Skeletal muscle satellite cell (primary cell): ENCODE measurements around the gene NLN.
"Not testable (repeated sequence)": the region's sequence is repeated elsewhere in the genome, so short reads cannot be mapped to it uniquely, and the experiment has no call there.

Experiments
- H3K27me3 ChIP-seq: 2 replicates; pipeline ENCODE4 v1.7.0; 2013; ENCODE audit warnings: low read length; ENCODE audit not compliant: control insufficient read depth, insufficient read depth
- H3K36me3 ChIP-seq: 2 replicates; pipeline ENCODE4 v1.7.0; 2013; ENCODE audit warnings: mild to moderate bottlenecking, control low read depth, low read length; ENCODE audit not compliant: insufficient read depth
- H3K4me1 ChIP-seq: 2 replicates; pipeline ENCODE4 v1.7.0; 2013; ENCODE audit warnings: low read length; ENCODE audit not compliant: control insufficient read depth, insufficient read depth
- H3K4me2 ChIP-seq: 2 replicates; pipeline ENCODE4 v1.7.0; 2013; ENCODE audit warnings: mild to moderate bottlenecking, low read length
- H3K4me3 ChIP-seq: 2 replicates; pipeline ENCODE4 v1.7.0; 2013; ENCODE audit warnings: low read length
- H3K9ac ChIP-seq: 2 replicates; pipeline ENCODE4 v1.7.0; 2013; ENCODE audit warnings: mild to moderate bottlenecking, low read depth, low read length, moderate library complexity
- H3K9me3 ChIP-seq: replicated peaks from 2 replicates; pipeline ENCODE4 v1.7.0; 2013; ENCODE audit warnings: mild to moderate bottlenecking, control low read depth, low read length

NLN gene

DNA sequence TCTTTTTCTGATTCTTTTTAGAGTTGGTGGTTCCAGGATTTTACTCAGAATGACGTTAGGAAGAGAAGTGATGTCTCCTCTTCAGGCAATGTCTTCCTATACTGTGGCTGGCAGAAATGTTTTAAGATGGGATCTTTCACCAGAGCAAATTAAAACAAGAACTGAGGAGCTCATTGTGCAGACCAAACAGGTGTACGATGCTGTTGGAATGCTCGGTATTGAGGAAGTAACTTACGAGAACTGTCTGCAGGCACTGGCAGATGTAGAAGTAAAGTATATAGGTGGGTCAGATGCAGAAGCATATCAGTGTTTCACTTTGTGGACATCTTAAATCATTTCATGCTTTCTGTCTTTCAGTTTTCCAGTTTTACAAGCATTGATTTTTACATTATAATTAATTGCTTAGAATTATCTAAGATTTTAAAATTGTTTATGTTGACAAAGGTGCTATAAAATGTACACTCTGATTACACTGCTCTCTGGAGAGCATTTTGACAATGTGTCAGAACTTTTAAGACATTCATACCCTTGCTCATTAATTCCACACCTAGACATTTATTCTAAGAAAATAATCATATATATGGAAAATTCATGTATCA, 36.6 kb downstream of the NLN start:
- no peaks in the 10 kb centered on the region for H3K9me3 ChIP-seq
- H3K27me3 ChIP-seq = no peaks in the 10 kb centered on the region
- no peak overlapping the region for H3K4me3 ChIP-seq
- H3K4me1 ChIP-seq = no peaks in the 10 kb centered on the region
- no peak overlapping the region for H3K4me2 ChIP-seq
- no peak overlapping the region for H3K9ac ChIP-seq
- peaks cover 30% of the 10 kb centered on the region for H3K36me3 ChIP-seq

DNA sequence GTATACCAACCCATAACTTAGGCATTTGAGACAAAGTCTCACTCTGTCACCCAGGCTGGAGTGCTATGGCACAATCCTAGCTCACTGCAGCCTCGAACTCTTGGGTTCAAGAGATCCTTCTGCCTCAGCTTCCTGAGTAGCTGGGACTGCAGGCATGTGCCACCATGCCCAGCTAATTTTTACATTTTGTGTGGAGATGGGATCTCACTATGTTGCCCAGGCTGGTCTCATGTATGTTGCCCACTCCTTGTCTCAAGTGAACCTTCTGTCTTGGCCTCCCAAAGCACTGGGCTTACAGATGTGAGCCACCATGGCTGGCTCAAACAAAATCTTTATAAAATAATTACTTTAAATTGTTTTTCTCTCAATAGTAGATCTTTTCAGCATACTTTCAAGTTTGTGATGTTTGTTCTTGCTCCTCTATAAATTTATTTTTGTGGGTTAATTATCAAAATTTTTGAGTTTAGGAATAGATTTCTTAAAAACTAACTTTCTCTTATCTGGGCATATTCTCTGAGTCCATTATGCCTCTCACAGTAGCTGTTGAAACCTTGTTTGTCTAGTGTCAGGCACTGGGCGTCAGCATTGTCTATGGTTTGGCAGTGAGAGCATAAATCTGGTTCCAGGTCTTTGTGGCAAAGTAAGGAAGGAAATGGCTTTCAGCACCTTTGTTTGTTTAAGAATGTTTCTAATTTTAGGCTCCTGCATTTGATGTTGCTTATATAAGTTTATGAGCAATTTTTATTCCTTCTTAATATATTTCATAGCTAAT, 38.7 kb downstream of the NLN start:
- Histone ChIP-seq H3K36me3 (peaks cover 30% of the 10 kb centered on the region), H3K4me2 (no peak overlapping the region), H3K9me3 (no peaks in the 10 kb centered on the region), H3K9ac (no peak overlapping the region), H3K4me1 (no peaks in the 10 kb centered on the region), H3K27me3 (no peaks in the 10 kb centered on the region), H3K4me3 (no peak overlapping the region)

DNA sequence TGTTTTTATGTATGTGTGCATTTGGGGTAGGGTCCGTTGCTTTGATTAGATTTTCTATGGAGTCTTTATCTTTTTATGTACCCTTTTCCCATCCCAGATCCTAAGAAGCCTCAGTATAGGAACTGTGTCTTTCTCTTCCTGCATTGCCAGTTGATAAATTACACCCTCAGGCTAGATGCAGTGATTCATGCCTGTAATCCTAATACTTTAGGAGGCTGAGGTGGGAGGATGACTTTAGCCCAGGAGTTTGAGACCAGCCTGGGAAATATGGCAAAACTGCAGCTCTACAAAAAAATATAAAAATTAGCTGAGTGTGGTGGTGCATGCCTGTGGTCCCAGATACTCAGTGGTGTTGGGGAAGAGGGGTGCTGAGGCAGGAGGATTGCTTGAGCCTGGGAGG, 40.2 kb downstream of the NLN start:
- Histone ChIP-seq H3K27me3 (no peaks in the 10 kb centered on the region), H3K36me3 (peaks cover 38% of the 10 kb centered on the region), H3K9me3 (no peaks in the 10 kb centered on the region), H3K4me2 (no peak overlapping the region), H3K9ac (no peak overlapping the region), H3K4me3 (no peak overlapping the region), H3K4me1 (no peaks in the 10 kb centered on the region)

DNA sequence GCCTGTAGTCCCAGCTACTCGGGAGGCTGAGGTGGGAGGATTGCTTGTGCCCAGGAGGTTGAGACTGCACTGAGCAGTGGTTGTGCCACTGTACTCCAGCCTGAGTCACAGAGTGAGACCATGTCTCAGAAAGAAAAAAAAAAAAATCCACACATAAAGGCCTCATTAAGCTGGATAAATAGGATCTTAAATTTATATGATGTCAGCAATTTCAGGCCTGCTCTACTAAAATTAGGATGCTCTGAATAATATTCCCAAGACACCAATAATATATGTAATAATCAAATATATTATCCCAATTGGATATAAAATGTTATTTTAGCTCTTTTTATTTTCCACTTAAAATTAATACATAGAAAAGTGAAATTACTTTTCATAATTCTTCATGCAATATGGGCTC, 43.6 kb downstream of the NLN start:
- Histone ChIP-seq H3K9me3 (no peaks in the 10 kb centered on the region), H3K4me2 (no peak overlapping the region), H3K4me1 (peaks cover 21% of the 10 kb centered on the region), H3K4me3 (no peak overlapping the region), H3K9ac (no peak overlapping the region), H3K36me3 (peaks cover 26% of the 10 kb centered on the region), H3K27me3 (no peaks in the 10 kb centered on the region)

DNA sequence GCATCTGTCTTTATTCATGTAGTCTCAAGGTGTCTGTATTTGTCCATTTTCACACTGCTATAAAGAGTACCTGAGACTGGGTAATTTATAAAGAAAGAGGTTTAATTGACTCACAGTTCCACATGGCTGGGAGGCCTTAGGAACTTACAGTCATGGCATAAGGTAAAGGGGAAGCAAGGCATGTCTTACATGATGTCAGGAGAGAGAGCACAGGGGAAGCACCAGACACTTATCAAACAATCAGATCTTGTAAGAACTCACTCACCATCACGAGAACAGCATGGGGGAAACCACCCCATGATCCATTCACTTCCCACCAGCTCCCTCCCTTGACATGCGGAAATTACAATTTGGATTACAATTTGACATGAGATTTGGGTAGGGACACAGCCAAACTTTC, 44.2 kb downstream of the NLN start:
- H3K4me1 ChIP-seq = peaks cover 21% of the 10 kb centered on the region
- no peaks in the 10 kb centered on the region for H3K27me3 ChIP-seq
- no peak overlapping the region for H3K4me3 ChIP-seq
- no peak overlapping the region for H3K9ac ChIP-seq
- H3K36me3 ChIP-seq = peaks cover 24% of the 10 kb centered on the region
- H3K9me3 ChIP-seq = no peaks in the 10 kb centered on the region
- H3K4me2 ChIP-seq = no peak overlapping the region

DNA sequence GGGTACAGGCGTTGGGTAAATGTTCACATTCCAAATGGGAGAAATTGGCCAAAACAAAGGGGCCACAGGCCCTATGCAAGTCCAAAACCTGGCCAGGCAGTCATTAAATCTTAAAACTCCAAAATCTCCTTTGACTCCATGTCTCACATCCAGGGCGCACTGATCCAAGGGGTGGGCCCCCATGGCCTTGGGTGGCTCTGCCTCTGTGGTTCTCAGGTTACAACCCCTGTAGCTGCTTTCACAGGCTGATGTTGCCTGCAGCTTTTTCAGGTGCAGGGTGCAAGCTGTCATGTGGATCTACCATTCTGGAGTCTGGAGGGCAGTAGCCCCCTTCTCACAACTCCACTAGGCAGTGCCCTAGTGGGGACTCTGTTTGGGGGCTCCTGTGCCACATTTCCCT, 44.8 kb downstream of the NLN start:
- H3K27me3 ChIP-seq = no peaks in the 10 kb centered on the region
- no peaks in the 10 kb centered on the region for H3K9me3 ChIP-seq
- no peak overlapping the region for H3K9ac ChIP-seq
- H3K4me1 ChIP-seq = peaks cover 21% of the 10 kb centered on the region
- H3K4me3 ChIP-seq = no peak overlapping the region
- H3K4me2 ChIP-seq = no peak overlapping the region
- peaks cover 24% of the 10 kb centered on the region for H3K36me3 ChIP-seq

DNA sequence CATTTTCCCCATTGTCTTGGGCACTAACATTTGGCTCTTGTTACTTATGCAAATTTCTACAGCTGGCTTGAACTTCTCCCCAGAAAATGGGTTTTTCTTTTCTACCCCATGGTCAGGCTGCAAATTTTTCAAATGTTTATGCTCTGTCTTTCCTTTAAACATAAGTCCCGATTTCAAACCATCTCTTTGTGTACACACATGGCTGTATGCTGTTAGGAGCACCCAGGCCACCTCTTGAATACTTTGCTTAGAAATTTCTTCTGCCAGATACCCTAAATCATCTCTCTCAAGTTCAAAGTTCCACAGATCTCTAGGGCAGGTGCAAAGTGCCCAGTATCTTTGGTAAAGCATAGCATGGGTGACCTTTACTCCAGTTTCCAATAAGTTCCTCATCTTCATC, 45.6 kb downstream of the NLN start:
- H3K4me2 ChIP-seq = no peak overlapping the region
- peaks cover 21% of the 10 kb centered on the region for H3K4me1 ChIP-seq
- H3K4me3 ChIP-seq = no peak overlapping the region
- H3K9me3 ChIP-seq = no peaks in the 10 kb centered on the region
- no peaks in the 10 kb centered on the region for H3K27me3 ChIP-seq
- peaks cover 27% of the 10 kb centered on the region for H3K36me3 ChIP-seq
- no peak overlapping the region for H3K9ac ChIP-seq

DNA sequence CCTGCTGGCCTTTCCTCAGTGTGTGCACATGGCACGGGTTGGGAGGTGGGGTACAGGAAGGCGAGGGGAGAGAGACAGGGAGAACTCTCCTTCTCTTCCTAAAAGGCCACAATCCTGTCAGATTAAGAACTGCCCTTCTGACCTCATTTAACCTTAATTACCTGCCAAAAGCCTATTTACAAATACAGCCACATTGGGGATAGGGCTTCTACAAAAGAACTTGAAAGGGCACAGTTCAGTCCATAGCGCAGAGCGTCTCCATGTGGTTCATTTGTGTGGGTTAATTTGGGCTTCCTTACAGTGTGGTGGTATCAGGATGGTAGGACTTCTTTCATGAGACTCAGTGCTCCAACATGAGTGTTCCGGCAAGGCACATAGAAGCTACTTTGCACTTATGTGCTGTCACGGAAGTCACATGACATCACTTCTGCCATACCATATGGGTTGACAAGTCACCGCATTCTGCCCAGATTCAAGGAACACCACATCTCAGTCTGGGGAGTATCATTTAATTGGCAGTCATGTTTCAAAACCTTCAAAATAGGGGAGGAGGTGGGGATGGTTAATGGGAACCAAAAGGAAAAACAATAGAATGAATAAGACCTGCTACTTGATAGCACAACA, 46.8 kb downstream of the NLN start:
- Histone ChIP-seq H3K36me3 (peaks cover 19% of the 10 kb centered on the region), H3K4me2 (peak overlapping the region; percentile 20), H3K4me1 (peaks cover 21% of the 10 kb centered on the region), H3K9me3 (no peaks in the 10 kb centered on the region), H3K4me3 (no peak overlapping the region), H3K27me3 (no peaks in the 10 kb centered on the region), H3K9ac (no peak overlapping the region)

DNA sequence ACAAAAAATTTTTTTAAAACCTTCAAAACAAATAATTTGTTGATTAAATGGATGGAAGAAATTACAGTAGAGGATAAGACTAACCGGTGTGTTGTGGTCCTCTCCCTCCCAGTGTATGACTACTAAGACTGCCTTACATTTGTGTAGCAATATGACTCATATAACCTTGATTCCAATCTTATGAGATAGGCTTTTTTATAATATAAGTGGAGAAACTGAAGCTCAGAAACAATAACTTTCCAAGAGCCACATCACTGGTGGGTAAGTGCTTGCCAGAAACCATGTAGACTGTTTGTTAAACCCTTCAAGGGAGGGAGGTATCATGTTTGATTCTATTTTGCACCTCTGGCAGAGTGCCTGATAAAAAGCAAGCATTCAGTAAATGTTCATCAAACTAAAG, 47.5 kb downstream of the NLN start:
- Histone ChIP-seq H3K9ac (peak overlapping the region; percentile 35), H3K4me2 (peak overlapping the region; percentile 36), H3K27me3 (no peaks in the 10 kb centered on the region), H3K9me3 (no peaks in the 10 kb centered on the region), H3K36me3 (peaks cover 19% of the 10 kb centered on the region), H3K4me1 (peaks cover 26% of the 10 kb centered on the region), H3K4me3 (no peak overlapping the region)

DNA sequence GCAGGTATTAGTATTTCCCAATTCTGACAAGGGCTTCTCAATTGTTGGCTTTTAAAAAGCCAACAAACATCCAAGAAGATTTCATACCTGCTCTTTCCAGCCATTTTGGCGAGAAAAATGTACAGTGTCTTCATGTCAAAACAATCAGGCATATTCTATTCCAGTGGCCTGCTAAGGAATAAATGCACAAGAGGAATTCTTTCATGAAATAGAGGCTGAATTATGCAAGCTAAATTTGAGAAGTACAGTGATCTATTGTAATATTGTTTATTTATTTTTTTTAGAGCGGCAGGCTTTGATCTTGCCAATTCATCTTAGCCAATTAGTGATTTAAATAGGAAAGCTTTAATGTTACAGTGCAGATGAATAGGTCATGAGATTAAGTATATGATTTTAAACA, 49.3 kb downstream of the NLN start:
- H3K36me3 ChIP-seq = peaks cover 28% of the 10 kb centered on the region
- H3K9ac ChIP-seq = no peak overlapping the region
- no peaks in the 10 kb centered on the region for H3K9me3 ChIP-seq
- H3K4me2 ChIP-seq = no peak overlapping the region
- peaks cover 26% of the 10 kb centered on the region for H3K4me1 ChIP-seq
- no peaks in the 10 kb centered on the region for H3K27me3 ChIP-seq
- H3K4me3 ChIP-seq = no peak overlapping the region

DNA sequence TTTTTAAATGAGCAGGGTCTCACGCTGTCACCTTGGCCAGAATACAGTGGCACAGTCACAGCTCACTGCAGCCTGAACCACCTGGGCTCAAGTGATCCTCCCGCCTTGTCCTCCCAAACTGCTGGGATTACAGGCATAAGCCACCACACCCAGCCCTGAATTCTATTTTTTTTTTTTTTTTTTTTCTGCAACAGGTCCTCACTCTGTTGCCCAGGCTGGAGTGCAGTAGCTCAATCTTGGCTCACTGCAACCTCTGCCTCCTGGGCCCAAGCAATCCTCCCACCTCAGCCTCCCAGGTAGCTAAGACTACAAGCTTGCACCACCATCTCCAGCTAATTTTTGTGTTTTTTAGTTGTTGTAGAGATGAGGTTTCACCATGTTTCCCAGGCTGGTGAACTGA, 51.0 kb downstream of the NLN start:
- H3K27me3 ChIP-seq, H3K4me2 ChIP-seq, H3K4me3 ChIP-seq, H3K9me3 ChIP-seq, H3K9ac ChIP-seq: not testable (repeated sequence)
- H3K36me3 ChIP-seq = peaks cover 20% of the 10 kb centered on the region
- peaks cover 32% of the 10 kb centered on the region for H3K4me1 ChIP-seq

DNA sequence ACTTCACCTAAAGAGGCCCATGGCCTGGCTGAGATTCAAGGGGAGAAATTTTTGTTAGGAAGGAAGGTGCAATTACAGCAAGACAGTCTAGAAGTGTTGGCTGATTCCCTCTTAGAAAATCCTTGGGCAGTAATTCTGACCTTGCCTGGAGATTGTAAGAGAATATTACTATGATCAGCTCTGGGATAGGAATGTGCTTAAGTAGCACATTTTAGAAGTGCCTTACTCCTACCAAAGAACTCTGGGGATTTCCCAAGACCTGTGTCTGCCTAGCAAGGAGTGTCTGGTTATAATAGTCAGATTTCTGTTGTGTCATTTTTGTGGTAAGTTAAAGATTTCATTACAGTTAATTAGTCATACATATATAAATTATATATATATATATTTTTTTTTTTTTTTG, 52.3 kb downstream of the NLN start:
- Histone ChIP-seq H3K36me3 (peaks cover 19% of the 10 kb centered on the region), H3K4me2 (no peak overlapping the region), H3K9me3 (no peaks in the 10 kb centered on the region), H3K4me3 (no peak overlapping the region), H3K27me3 (no peaks in the 10 kb centered on the region), H3K4me1 (peaks cover 22% of the 10 kb centered on the region), H3K9ac (peak overlapping the region; percentile 8)
